AG09319 (cell line): ENCODE data around the gene PHACTR3.

Experiments
- DNase-seq: peaks from one replicate; pipeline ENCODE4 v3.0.0-alpha.2; 2010; ENCODE audit warnings: low read depth; ENCODE audit errors: extremely low read depth
- CTCF ChIP-seq: IDR thresholded peaks from 2 replicates; pipeline ENCODE4 v1.5.1; 2011; ENCODE audit warnings: low read depth, mild to moderate bottlenecking, inconsistent platforms, low read length, moderate library complexity

PHACTR3 gene

GRCh38 chr20:59585714-59586409 lies 18.5 kb upstream of the PHACTR3 start:
- DNase-seq, result no peak
- TF ChIP-seq CTCF, result no peak

GRCh38 chr20:59586613-59587012 lies 17.7 kb upstream of the PHACTR3 start:
- no peak for TF ChIP-seq CTCF

GRCh38 chr20:59587570-59587969 lies 16.8 kb upstream of the PHACTR3 start:
- DNase-seq, result no peak
- TF ChIP-seq CTCF, result no peak

More at GRCh38 chr20:59586613-59587012, 17.7 kb upstream of the PHACTR3 start:
- DNase-seq, result no peak

- no peak for TF ChIP-seq CTCF
- DNase-seq, result no peak
These were observed 16.0 kb upstream of the PHACTR3 start for GRCh38 chr20:59588236-59588855.

GRCh38 chr20:59589086-59589684 lies 15.2 kb upstream of the PHACTR3 start:
- DNase-seq, result no peak
- TF ChIP-seq CTCF, result no peak

- TF ChIP-seq CTCF, result no peak
- no peak for DNase-seq
These were observed 13.3 kb upstream of the PHACTR3 start for GRCh38 chr20:59591061-59591460.

- TF ChIP-seq CTCF, result no peak
- DNase-seq, result no peak
These were observed 7.7 kb upstream of the PHACTR3 start for GRCh38 chr20:59596690-59597089.
